Amniotic stem cell (primary cell): ENCODE data around the gene HES5.

Source experiments
- DNase-seq: peaks from one replicate; lab custom pipeline; 2025; lab: John Stamatoyannopoulos, UW

The HES5 gene

GRCh38 chr1:2546515-2547209, 16.6 kb upstream of the HES5 start:
- peak; percentile 28 for DNase-seq

GRCh38 chr1:2545754-2546514, 15.9 kb upstream of the HES5 start:
- peak; percentile 22 for DNase-seq

- no peak for DNase-seq
These were observed 15.0 kb upstream of the HES5 start for GRCh38 chr1:2544875-2545640.

GRCh38 chr1:2544093-2544874, 14.2 kb upstream of the HES5 start:
- no peak for DNase-seq

GRCh38 chr1:2543543-2544092, 13.6 kb upstream of the HES5 start:
- no peak for DNase-seq

- no peak for DNase-seq
These were observed 12.3 kb upstream of the HES5 start for GRCh38 chr1:2542246-2542915.

GRCh38 chr1:2541619-2542245, 11.7 kb upstream of the HES5 start:
- no peak for DNase-seq

- no peak for DNase-seq
These were observed 10.9 kb upstream of the HES5 start for GRCh38 chr1:2540816-2541492.

- DNase-seq: no peak
These were observed 9.3 kb upstream of the HES5 start for GRCh38 chr1:2539312-2539907.

- DNase-seq: no peak
These were observed 8.8 kb upstream of the HES5 start for GRCh38 chr1:2538872-2539271.

GRCh38 chr1:2538376-2538775, 8.3 kb upstream of the HES5 start:
- no peak for DNase-seq

- no peak for DNase-seq
These were observed 7.7 kb upstream of the HES5 start for GRCh38 chr1:2537784-2538115.

GRCh38 chr1:2535981-2536380, 5.9 kb upstream of the HES5 start:
- no peak for DNase-seq

GRCh38 chr1:2535455-2535854, 5.4 kb upstream of the HES5 start:
- DNase-seq: no peak

GRCh38 chr1:2534687-2535441, 4.8 kb upstream of the HES5 start:
- no peak for DNase-seq

GRCh38 chr1:2534315-2534686, 4.2 kb upstream of the HES5 start:
- no peak for DNase-seq

- no peak for DNase-seq
These were observed 3.3 kb upstream of the HES5 start for GRCh38 chr1:2533365-2533764.

- DNase-seq: no peak
These were observed 2.6 kb upstream of the HES5 start for GRCh38 chr1:2532485-2533160.
